ENCODE measurements around the gene ASPG.
A peak's percentile ranks its signal among the peaks of the same experiment; 100 is the strongest.

The ASPG gene

DNA sequence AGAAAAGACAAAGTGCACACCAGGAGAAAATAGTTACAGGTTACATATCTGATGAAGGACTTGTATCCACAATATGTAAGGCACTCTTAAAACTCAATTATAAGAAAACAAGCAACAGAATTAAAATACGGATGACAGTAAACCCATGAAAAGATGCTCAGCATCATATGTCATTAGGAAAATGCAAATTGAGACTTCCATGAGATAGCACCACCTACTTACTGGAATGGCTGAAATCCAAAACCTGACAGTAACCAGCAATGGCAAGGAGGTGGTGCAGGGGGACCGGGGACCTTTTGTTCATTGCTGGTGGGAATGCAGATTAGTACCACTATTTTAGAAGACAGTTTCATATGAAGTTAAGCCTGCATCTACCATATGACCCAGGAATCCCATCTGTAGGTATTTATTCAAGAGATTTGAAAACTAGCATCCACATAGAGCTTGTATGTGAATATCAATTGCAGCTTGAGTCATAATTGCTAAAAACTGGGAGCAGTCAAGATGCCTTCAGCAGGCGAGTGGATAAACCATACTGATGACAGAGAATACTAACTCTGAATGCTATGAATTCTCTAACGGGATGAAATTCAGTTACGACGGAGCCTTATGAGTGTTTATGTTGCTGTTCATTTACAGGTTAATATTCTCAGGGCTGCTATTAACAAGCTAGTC is 43.9 kb upstream of the ASPG start:
- in situ Hi-C loops (cut with MboI; ENCODE audit: low sequenced_read_pairs, unreplicated experiment) = no loop called here
- no peak for TF ChIP-seq CTCF (IDR thresholded peaks at IDR 0.05; ENCODE audit: borderline replicate concordance, control extremely low read depth, extremely low read depth, insufficient read depth, missing control alignments)
- DNase-seq (ENCODE audit: low spot score) = no peak

DNA sequence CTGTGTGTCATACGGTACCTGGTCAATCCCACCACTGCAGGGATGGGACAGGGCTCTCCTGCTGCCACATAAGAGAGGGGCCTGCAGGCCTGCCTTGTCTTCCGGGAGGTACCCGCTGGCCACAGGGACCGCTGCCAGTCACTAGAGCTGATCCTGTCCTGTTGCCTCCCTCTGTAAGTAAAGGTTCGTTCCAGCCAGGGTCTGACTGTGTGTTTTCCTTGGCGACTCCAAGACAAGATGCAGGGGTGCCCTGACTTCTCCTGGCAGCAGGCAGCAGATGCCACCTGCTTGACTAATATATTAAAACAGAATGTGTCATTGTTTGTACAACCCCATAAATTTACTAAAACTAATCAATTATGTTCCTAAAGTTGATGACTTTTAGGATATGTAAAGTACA is 41.5 kb upstream of the ASPG start:
- TF ChIP-seq CTCF (IDR thresholded peaks at IDR 0.05; ENCODE audit: borderline replicate concordance, control extremely low read depth, extremely low read depth, insufficient read depth, missing control alignments) = no peak
- in situ Hi-C loops (cut with MboI; ENCODE audit: low sequenced_read_pairs, unreplicated experiment) = no loop called here
- no peak for DNase-seq (ENCODE audit: low spot score)

GRCh38 chr14:104047761-104048160 is 37.7 kb upstream of the ASPG start:
- no peak for DNase-seq (ENCODE audit: low spot score)
- in situ Hi-C loops (cut with MboI; ENCODE audit: low sequenced_read_pairs, unreplicated experiment) = no loop called here
- TF ChIP-seq CTCF (IDR thresholded peaks at IDR 0.05; ENCODE audit: borderline replicate concordance, control extremely low read depth, extremely low read depth, insufficient read depth, missing control alignments) = no peak

DNA sequence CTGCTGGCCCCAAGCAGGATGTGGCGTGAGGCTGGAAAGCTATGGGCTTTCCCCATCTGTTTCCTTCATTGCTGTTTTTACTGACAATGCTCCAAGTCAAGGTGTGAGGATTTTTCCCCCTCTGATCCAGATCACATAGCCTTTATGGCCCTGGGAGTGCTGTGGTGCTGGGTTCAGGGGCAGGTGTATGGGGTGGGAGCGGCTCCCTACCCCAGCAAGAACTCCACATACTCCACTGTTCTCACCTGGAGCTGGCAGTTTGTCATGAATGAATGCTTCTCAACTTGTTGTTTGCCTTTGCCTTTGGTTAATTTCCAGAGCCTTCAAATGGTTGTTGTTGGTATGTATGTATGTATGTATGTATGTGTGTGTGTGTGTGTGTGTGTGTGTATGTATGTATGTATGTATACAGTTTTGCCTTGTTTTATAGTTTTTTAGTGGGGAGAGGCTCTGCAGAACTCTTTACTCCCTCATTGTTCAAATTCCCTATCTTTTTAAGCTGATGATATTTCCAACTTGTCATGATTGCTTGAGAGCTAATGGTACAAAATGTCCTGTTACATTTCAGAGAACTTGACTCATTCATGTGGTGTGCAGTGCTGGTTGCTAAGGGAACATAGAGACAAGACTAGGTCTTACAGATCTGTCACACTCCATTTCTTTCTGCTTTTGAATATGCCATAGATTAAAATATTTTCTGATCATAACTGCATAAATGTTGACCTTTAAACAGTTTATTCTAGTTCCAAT is 36.6 kb upstream of the ASPG start:
- in situ Hi-C loops (cut with MboI; ENCODE audit: low sequenced_read_pairs, unreplicated experiment) = no loop called here
- no peak for TF ChIP-seq CTCF (IDR thresholded peaks at IDR 0.05; ENCODE audit: borderline replicate concordance, control extremely low read depth, extremely low read depth, insufficient read depth, missing control alignments)
- DNase-seq (ENCODE audit: low spot score) = peak; percentile 38

GRCh38 chr14:104049576-104050240 is 35.8 kb upstream of the ASPG start:
- TF ChIP-seq CTCF (IDR thresholded peaks at IDR 0.05; ENCODE audit: borderline replicate concordance, control extremely low read depth, extremely low read depth, insufficient read depth, missing control alignments) = no peak
- DNase-seq (ENCODE audit: low spot score) = no peak
- in situ Hi-C loops (cut with MboI; ENCODE audit: low sequenced_read_pairs, unreplicated experiment) = no loop called here

- DNase-seq (ENCODE audit: low spot score) = no peak
- TF ChIP-seq CTCF (IDR thresholded peaks at IDR 0.05; ENCODE audit: borderline replicate concordance, control extremely low read depth, extremely low read depth, insufficient read depth, missing control alignments) = no peak
- in situ Hi-C loops (cut with MboI; ENCODE audit: low sequenced_read_pairs, unreplicated experiment) = no loop called here
These were observed 34.2 kb upstream of the ASPG start for GRCh38 chr14:104051092-104051813.
